HepG2 (cell line): ENCODE data around the gene PSMD6. TPM values are rescaled to one million over a fixed set of nuclear protein-coding genes. Genes with fewer than 3 reads are reported as not detected.
A peak's percentile ranks its signal among the peaks of the same experiment; 100 is the strongest.

Source experiments
- CREB3 ChIP-seq: sonication (generic); formaldehyde crosslinking; IDR thresholded peaks from 2 replicates; pipeline ENCODE4 v1.5.0; 2020; ENCODE audit warnings: missing genetic modification reagents
- ETV6 ChIP-seq: sonication (generic); formaldehyde crosslinking; conservative IDR thresholded peaks from 2 replicates; pipeline ENCODE4 v1.4.0; 2020; ENCODE audit warnings: missing genetic modification reagents
- GLI4 ChIP-seq: sonication (generic); formaldehyde crosslinking; IDR thresholded peaks from 2 replicates; pipeline ENCODE4 v1.5.1; 2020; ENCODE audit warnings: missing genetic modification reagents, mild to moderate bottlenecking, moderate library complexity, borderline replicate concordance
- HNRNPH1 ChIP-seq: fragments of 200-400 bp; formaldehyde crosslinking; optimal IDR thresholded peaks from 2 replicates; pipeline ENCODE3; 2017; ENCODE audit warnings: mild to moderate bottlenecking, low read depth, low read length
- KDM4B ChIP-seq: sonication (generic); formaldehyde crosslinking; IDR thresholded peaks from 2 replicates; pipeline ENCODE4 v1.4.0; 2020; ENCODE audit warnings: missing genetic modification reagents
- MXI1 ChIP-seq: IDR thresholded peaks from 3 replicates; pipeline ENCODE4 v1.6.1; 2012; ENCODE audit warnings: low read depth, low read length, inconsistent platforms, borderline replicate concordance
- PCBP2 ChIP-seq: fragments of 200-400 bp; formaldehyde crosslinking; optimal IDR thresholded peaks from 2 replicates; pipeline ENCODE3; 2018; ENCODE audit warnings: low read length, low read depth; ENCODE audit not compliant: poor library complexity, severe bottlenecking
- POLR2AphosphoS5 ChIP-seq: IDR thresholded peaks from 2 replicates; pipeline ENCODE4 v1.6.1; 2012; ENCODE audit warnings: low read depth, low read length
- POLR2G ChIP-seq: fragments of 200-400 bp; formaldehyde crosslinking; IDR thresholded peaks from 2 replicates; pipeline ENCODE4 v1.6.1; 2018; ENCODE audit warnings: mild to moderate bottlenecking, low read depth, low read length, moderate library complexity
- REPIN1 ChIP-seq: sonication (generic); formaldehyde crosslinking; IDR thresholded peaks from 2 replicates; pipeline ENCODE4 v1.8.0; 2022; ENCODE audit warnings: missing genetic modification reagents, low read depth, mild to moderate bottlenecking, borderline replicate concordance
- SMYD3 ChIP-seq: sonication (generic); formaldehyde crosslinking; IDR thresholded peaks from 2 replicates; pipeline ENCODE4 v1.8.1; 2023; ENCODE audit warnings: mild to moderate bottlenecking, missing genetic modification reagents
- SOX6 ChIP-seq, 2 experiments: fragments of 450-650 bp in 1 of 2; sonication (generic) in 1 of 2; formaldehyde crosslinking in 1 of 2; IDR thresholded peaks; 2 replicates each; pipeline versions ENCODE4 v1.4.0 to v1.6.1; 2017 to 2020; ENCODE audit warnings: antibody characterized with exemption in 1 of 2, mild to moderate bottlenecking in 1 of 2, missing genetic modification reagents in 1 of 2
- TAF15 ChIP-seq: fragments of 200-400 bp; formaldehyde crosslinking; IDR thresholded peaks from one replicate; pipeline ENCODE4 v1.6.1; 2018; ENCODE audit warnings: mild to moderate bottlenecking, low read depth, low read length; ENCODE audit not compliant: poor library complexity, severe bottlenecking
- YEATS4 ChIP-seq: sonication (generic); formaldehyde crosslinking; IDR thresholded peaks from 2 replicates; pipeline ENCODE4 v1.4.0; 2020; ENCODE audit warnings: missing genetic modification reagents, borderline replicate concordance
- ZBTB7B ChIP-seq: sonication (generic); formaldehyde crosslinking; IDR thresholded peaks from 2 replicates; pipeline ENCODE4 v1.4.0; 2020; ENCODE audit warnings: missing genetic modification reagents
- ZFX ChIP-seq: sonication (generic); formaldehyde crosslinking; IDR thresholded peaks from 2 replicates; pipeline ENCODE4 v1.4.0; 2020; ENCODE audit warnings: mild to moderate bottlenecking, low read depth, missing genetic modification reagents, moderate library complexity
- ZFYVE20 ChIP-seq: sonication (generic); formaldehyde crosslinking; IDR thresholded peaks from 2 replicates; pipeline ENCODE4 v1.8.0; 2023; ENCODE audit warnings: low read depth, mild to moderate bottlenecking, moderate library complexity, missing genetic modification reagents, borderline replicate concordance
- ZMYM2 ChIP-seq: sonication (generic); formaldehyde crosslinking; IDR thresholded peaks from 2 replicates; pipeline ENCODE4 v1.8.0; 2022; ENCODE audit warnings: mild to moderate bottlenecking, missing genetic modification reagents
- ZNF282 ChIP-seq: fragments of 450-650 bp; IDR thresholded peaks from 2 replicates; pipeline ENCODE4 v1.6.1; 2018; ENCODE audit not compliant: partially characterized antibody
- ZNF451 ChIP-seq: sonication (generic); formaldehyde crosslinking; IDR thresholded peaks from 2 replicates; pipeline ENCODE4 v1.5.0; 2020; ENCODE audit warnings: mild to moderate bottlenecking, missing genetic modification reagents
- ZNF687 ChIP-seq: sonication (generic); formaldehyde crosslinking; IDR thresholded peaks from 2 replicates; pipeline ENCODE4 v1.5.1; 2020; ENCODE audit warnings: mild to moderate bottlenecking, missing genetic modification reagents, moderate library complexity
- polyA plus RNA-seq, 8 experiments: library from polyadenylated mRNA; depleted of rRNA in 3 of 8; stranded (reverse) in 7 of 8; unstranded in 1 of 8; fragments of >200 nt; fragmentation: Illumina TruSeq in 4 of 8; extraction: Trizol in 4 of 8; gene quantifications; 2 replicates each; pipeline versions ENCODE4 v1.2.1 to v1.2.3, GENCODE V29; 2011 to 2016; ENCODE audit warnings: low read depth in 4 of 8, missing spikeins in 1 of 8, mixed read lengths in 1 of 8; ENCODE audit not compliant: insufficient read depth in 1 of 8
- total RNA-seq, 5 experiments: library from RNA; depleted of rRNA; stranded (reverse); fragments of >200 nt; fragmentation: Illumina TruSeq; extraction: Trizol; gene quantifications; 2 replicates each; pipeline ENCODE4 v1.2.3, GENCODE V29; 2016; ENCODE audit warnings: low read depth in 1 of 5

PSMD6 gene
- total and polyA plus RNA-seq, 2 of the 13 experiments (the other 11 are each of a cell fraction or from before 2014, with no cell fraction given), result 36.8 to 117 TPM

- peak; percentile 79 for TF ChIP-seq POLR2G
- no peak for TF ChIP-seq HNRNPH1
- no peak for TF ChIP-seq SMYD3 (CRISPR knock-in tag)
- TF ChIP-seq PCBP2, result no peak
- TF ChIP-seq ZFYVE20 (CRISPR knock-in tag), result no peak
- no peak for TF ChIP-seq CREB3 (CRISPR knock-in tag)
- TF ChIP-seq GLI4, result 0 out of 2 replicates have a peak, but pooled peaks have one; percentile 53
- TF ChIP-seq TAF15, result no peak
- TF ChIP-seq ETV6 (CRISPR knock-in tag), result no peak
- TF ChIP-seq SOX6 (IDR thresholded peaks at IDR 0.05), result no peak
- peak; percentile 75 for TF ChIP-seq SOX6 (CRISPR knock-in tag; IDR thresholded peaks at IDR 0.05)
- no peak for TF ChIP-seq ZNF282
- TF ChIP-seq YEATS4, result peak; percentile 29
- TF ChIP-seq ZNF687 (CRISPR knock-in tag), result peak; percentile 62
- no peak for TF ChIP-seq KDM4B (CRISPR knock-in tag)
- TF ChIP-seq ZNF451 (CRISPR knock-in tag), result no peak
- no peak for TF ChIP-seq ZMYM2 (CRISPR knock-in tag)
- TF ChIP-seq POLR2AphosphoS5, result 0 out of 2 replicates have a peak, but pooled peaks have one; percentile 38
- TF ChIP-seq MXI1, result peak; percentile 46; the same call in 1 of the 3 replicates
- TF ChIP-seq ZFX (CRISPR knock-in tag), result peak; percentile 66; the same call in 1 of the 2 replicates
- 0 out of 2 replicates have a peak, but pooled peaks have one; percentile 23 for TF ChIP-seq REPIN1 (CRISPR knock-in tag)
- 0 out of 2 replicates have a peak, but pooled peaks have one; percentile 17 for TF ChIP-seq ZBTB7B (CRISPR knock-in tag)
These were observed 55.4 kb downstream of the PSMD6 start (continued) for GRCh38 chr3:63967675-63968611.
